ENCODE results near the gene ERICH4.

- TF ChIP-seq NFIC (IDR thresholded peaks at IDR 0.05; ENCODE audit: borderline replicate concordance) = no peak
- no peak for TF ChIP-seq RCOR1 (IDR thresholded peaks at IDR 0.05; ENCODE audit: low read length)
- TF ChIP-seq TAF1 (IDR thresholded peaks at IDR 0.05; ENCODE audit: borderline replicate concordance, low read depth, low read length) = no peak
- no peak for TF ChIP-seq CTCF (IDR thresholded peaks at IDR 0.05)
- no peak for TF ChIP-seq EZH2phosphoT487 (IDR thresholded peaks at IDR 0.05; ENCODE audit: borderline replicate concordance, low read depth)
- no peak for TF ChIP-seq ELF1 (IDR thresholded peaks at IDR 0.05)
- no peak for TF ChIP-seq GATA2 (CRISPR knock-in tag; IDR thresholded peaks at IDR 0.05)
- TF ChIP-seq JUND (IDR thresholded peaks at IDR 0.05) = no peak
- TF ChIP-seq POLR2AphosphoS5 (IDR thresholded peaks at IDR 0.05; ENCODE audit: low read depth, low read length) = no peak
- no peak for TF ChIP-seq USF2 (IDR thresholded peaks at IDR 0.05; ENCODE audit: borderline replicate concordance, low read depth, low read length)
These were observed 29.0 kb upstream of the ERICH4 start for GRCh38 chr19:41413947-41414346.

Data from SK-N-SH (cell line).